SK-N-MC (cell line): Measurements from ENCODE around the gene CD28.

Source experiments
- EZH2 ChIP-seq: fragments of 200-600 bp; sonication (generic); IDR thresholded peaks from one replicate; pipeline ENCODE4 v1.6.1; 2017; ENCODE audit warnings: antibody characterized with exemption
- FOXP2 ChIP-seq: optimal IDR thresholded peaks from 2 replicates; pipeline ENCODE3; 2011; ENCODE audit warnings: mild to moderate bottlenecking, moderate library complexity; ENCODE audit not compliant: insufficient read depth; ENCODE audit errors: extremely low read length, control extremely low read depth
- POLR2AphosphoS5 ChIP-seq: IDR thresholded peaks from 2 replicates; pipeline ENCODE4 v1.6.1; 2012; ENCODE audit warnings: mild to moderate bottlenecking, low read depth, low read length, borderline replicate concordance

GRCh38 chr2:203671876-203672275, 34.6 kb upstream of the CD28 start:
- TF ChIP-seq EZH2 (no peak), POLR2AphosphoS5 (no peak), FOXP2 (no peak)
